OCI-LY1 (cell line): Measurements from ENCODE around the gene FAM120A.

ENCODE experiments used
- EZH2 ChIP-seq: fragments of 200-600 bp; sonication (generic), shearing (Covaris generic); IDR thresholded peaks from 2 replicates; pipeline ENCODE4 v1.8.0; 2017; ENCODE audit warnings: borderline replicate concordance, mixed run types, mild to moderate bottlenecking, antibody characterized with exemption, low read length, moderate library complexity, mixed read lengths
- TF ChIP-seq, protein P1 (sequence below): fragments of 200-600 bp; sonication (generic), shearing (Covaris generic); IDR thresholded peaks from 2 replicates; pipeline ENCODE4 v1.5.1; 2017; ENCODE audit warnings: mild to moderate bottlenecking, antibody characterized with exemption, low read length, moderate library complexity, mixed read lengths

DNA sequence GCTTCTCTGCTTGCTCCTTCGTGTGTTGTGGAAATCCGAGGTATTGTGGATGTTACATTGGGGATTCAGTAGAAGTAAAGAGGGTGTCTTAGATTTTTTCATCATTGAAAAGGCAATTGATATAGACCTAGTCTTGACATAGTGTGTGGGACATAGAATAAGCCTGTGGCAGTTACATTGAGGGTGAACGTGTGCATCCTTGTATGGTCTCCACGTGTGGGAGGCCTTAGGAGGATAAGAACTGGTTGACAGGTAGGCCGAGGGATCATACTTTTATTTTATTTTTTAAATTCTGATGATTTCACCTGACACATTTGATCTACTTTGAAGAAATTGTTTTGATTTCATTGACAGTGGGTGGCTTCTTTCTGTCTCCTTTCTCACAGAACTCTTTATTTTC lies 18.9 kb downstream of the FAM120A start:
- TF ChIP-seq, protein P1, sequence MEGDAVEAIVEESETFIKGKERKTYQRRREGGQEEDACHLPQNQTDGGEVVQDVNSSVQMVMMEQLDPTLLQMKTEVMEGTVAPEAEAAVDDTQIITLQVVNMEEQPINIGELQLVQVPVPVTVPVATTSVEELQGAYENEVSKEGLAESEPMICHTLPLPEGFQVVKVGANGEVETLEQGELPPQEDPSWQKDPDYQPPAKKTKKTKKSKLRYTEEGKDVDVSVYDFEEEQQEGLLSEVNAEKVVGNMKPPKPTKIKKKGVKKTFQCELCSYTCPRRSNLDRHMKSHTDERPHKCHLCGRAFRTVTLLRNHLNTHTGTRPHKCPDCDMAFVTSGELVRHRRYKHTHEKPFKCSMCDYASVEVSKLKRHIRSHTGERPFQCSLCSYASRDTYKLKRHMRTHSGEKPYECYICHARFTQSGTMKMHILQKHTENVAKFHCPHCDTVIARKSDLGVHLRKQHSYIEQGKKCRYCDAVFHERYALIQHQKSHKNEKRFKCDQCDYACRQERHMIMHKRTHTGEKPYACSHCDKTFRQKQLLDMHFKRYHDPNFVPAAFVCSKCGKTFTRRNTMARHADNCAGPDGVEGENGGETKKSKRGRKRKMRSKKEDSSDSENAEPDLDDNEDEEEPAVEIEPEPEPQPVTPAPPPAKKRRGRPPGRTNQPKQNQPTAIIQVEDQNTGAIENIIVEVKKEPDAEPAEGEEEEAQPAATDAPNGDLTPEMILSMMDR = no peak
- TF ChIP-seq EZH2 = no peak
